ENCODE results near the gene CARMIL3. TPM values are rescaled to one million over a fixed set of nuclear protein-coding genes. Genes with fewer than 3 reads are reported as not detected.

The CARMIL3 gene
- total and polyA plus RNA-seq, 2 of the 8 experiments (the other 6 are each of a cell fraction or from before 2014, with no cell fraction given) = 6.0 to 9.0 TPM

DNA sequence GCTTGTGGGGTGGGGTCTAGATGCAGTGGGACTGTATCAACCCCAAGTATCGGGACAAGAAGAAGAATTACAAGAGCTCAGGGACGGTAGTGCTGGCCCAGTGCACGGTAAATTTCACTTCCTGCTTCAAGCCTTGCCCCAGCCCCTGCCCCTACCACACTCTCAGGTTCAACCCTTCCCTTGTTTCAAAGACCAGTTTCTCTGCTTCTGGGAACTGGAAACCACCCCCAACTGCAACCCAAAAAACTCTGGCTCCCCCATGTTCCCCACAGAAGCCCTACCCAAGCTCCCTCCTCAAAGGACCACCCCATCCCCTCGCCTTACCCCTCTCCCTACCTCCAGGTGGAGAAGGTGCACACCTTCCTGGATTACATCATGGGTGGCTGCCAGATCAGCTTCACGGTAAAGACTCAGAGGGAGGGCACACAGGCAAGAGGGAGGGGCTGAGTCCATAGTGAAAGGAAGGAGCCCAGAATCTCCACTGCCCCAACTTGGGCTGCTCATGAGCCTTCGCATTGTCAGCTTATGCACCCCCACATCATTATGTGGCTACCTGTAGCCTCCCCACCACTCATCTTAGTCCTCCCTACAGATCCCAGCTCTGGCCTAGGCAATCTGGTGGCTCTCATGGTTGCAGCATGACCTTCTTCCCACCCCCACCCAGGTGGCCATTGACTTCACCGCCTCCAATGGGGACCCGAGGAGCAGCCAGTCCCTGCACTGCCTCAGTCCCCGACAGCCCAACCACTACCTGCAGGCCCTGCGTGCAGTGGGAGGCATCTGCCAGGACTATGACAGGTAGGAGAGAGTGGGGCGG, 23.9 kb downstream of the CARMIL3 start:
- Histone ChIP-seq H3K9ac (replicated peaks in 1 of 4; ENCODE audit: extremely low read depth in 1 of 4, low read depth in 3 of 4, low read length in 3 of 4) (no peak overlapping the region), H3K4me2 (ENCODE audit: insufficient read depth in 1 of 2, low read depth in 2 of 2, low read length in 2 of 2) (no peak overlapping the region), H3K36me3 (ENCODE audit: control insufficient read depth in 2 of 4, insufficient read depth in 4 of 4, low read length in 3 of 4) (no peaks in the 10 kb centered on the region), H3K4me1 (replicated peaks in 1 of 4; ENCODE audit: control insufficient read depth in 3 of 4, insufficient read depth in 4 of 4, low read length in 3 of 4) (peaks cover 0 to 11% (median 7%) of the 10 kb centered on the region in 4 experiments; a peak in 6 of 7 replicates), H3K79me2 (ENCODE audit: control insufficient read depth in 1 of 2, insufficient read depth in 2 of 2, low read length in 2 of 2) (no peaks in the 10 kb centered on the region), H3K27me3 (replicated peaks in 1 of 4; ENCODE audit: control insufficient read depth in 3 of 4, extremely low read depth in 1 of 4, insufficient read depth in 3 of 4, low read length in 3 of 4) (no peaks in the 10 kb centered on the region), H2BK120ac (replicated peaks; ENCODE audit: low read depth, low read length) (no peak overlapping the region), H2BK20ac (ENCODE audit: low read length) (0 out of 2 replicates have a peak overlapping the region, but pooled peaks have one; percentile 61), H3K9me3 (ENCODE audit: insufficient read depth in 2 of 2, low read depth in 1 of 2, low read length in 1 of 2) (no peaks in the 10 kb centered on the region), H3K4ac (replicated peaks; ENCODE audit: insufficient read length, low read depth, low read length) (no peak overlapping the region), H3K27ac (ENCODE audit: low read depth, low read length) (no peak overlapping the region), H3K79me1 (ENCODE audit: low read depth, low read length) (no peaks in the 10 kb centered on the region), H4K5ac (ENCODE audit: insufficient read length, low read depth, low read length) (no peak overlapping the region), H4K91ac (replicated peaks; ENCODE audit: insufficient read length, low read length) (no peak overlapping the region), H2BK12ac (ENCODE audit: low read depth, low read length) (no peak overlapping the region), H3K23ac (ENCODE audit: insufficient read length) (no peak overlapping the region), H3K18ac (ENCODE audit: extremely low read depth, low read length) (no peak overlapping the region), H2AK5ac (ENCODE audit: low read depth, low read length) (0 out of 2 replicates have a peak overlapping the region, but pooled peaks have one; percentile 65), H4K20me1 (replicated peaks in 1 of 2; ENCODE audit: control insufficient read depth in 1 of 2, insufficient read depth in 2 of 2, low read length in 2 of 2) (no peaks in the 10 kb centered on the region), H2AFZ (ENCODE audit: low read length) (no peak overlapping the region), H4K8ac (ENCODE audit: extremely low read depth, insufficient read depth, low read length) (peak overlapping the region; percentile 31; the same call in 1 of the 2 replicates), H3K14ac (ENCODE audit: insufficient read length) (no peak overlapping the region), H3K4me3 (ENCODE audit: extremely low read depth in 1 of 4, insufficient read depth in 2 of 4, low read depth in 3 of 4, low read length in 4 of 4) (no peak overlapping the region), H2BK15ac (ENCODE audit: low read length) (0 out of 2 replicates have a peak overlapping the region, but pooled peaks have one; percentile 16), H3K23me2 (ENCODE audit: low read depth, low read length) (0 out of 2 replicates have a peak, but pooled peaks cover under 1% of the 10 kb centered on the region), H2BK5ac (ENCODE audit: low read depth, low read length) (no peak overlapping the region), H3K56ac (replicated peaks; ENCODE audit: insufficient read length, low read depth, low read length) (no peak overlapping the region)
- ChIA-PET POLR2A (ENCODE audit: partially characterized antibody) (interaction anchor here (0.9 to 27.2 kb wide), 4 partner anchors 9 to 38 kb away, joined by 3 to 626 read pairs (median 3); partner anchors contain the start of gene PCK2), CTCF (ENCODE audit: partially characterized antibody) (interaction anchor here (1.0 to 23.8 kb wide), 8 partner anchors 9 to 61 kb away, joined by 3 to 316 read pairs (median 5); partner anchors contain the start of gene PCK2)
- FAIRE-seq = no peak
- DNase-seq (ENCODE audit: low read depth in 1 of 2, low spot score in 2 of 2) = no peak
- WGBS, 2 experiments (ENCODE audit: extremely low coverage in 1 of 2, insufficient coverage in 1 of 2, insufficient read length in 1 of 2, insufficient replicate concordance in 2 of 2, low coverage in 1 of 2, low lambda C conversion rate in 2 of 2, missing lambda C conversion rate in 1 of 2) = 84% methylated on average over 11 of the region's 11 CpGs; no CpG with 5 or more reads in 1 of the 2 experiments
- no peak for TF ChIP-seq SAP30 (IDR thresholded peaks at IDR 0.05; ENCODE audit: insufficient read depth, insufficient replicate concordance, low read length)
- no peak for TF ChIP-seq CTCF (IDR thresholded peaks at IDR 0.05; ENCODE audit: control extremely low read depth in 1 of 3, insufficient read depth in 1 of 3, low read depth in 1 of 3, low read length in 3 of 3)
- TF ChIP-seq CHD2 (IDR thresholded peaks at IDR 0.05; ENCODE audit: low read length) = no peak
- TF ChIP-seq NANOG (IDR thresholded peaks at IDR 0.05; ENCODE audit: insufficient read depth, low read depth, low read length, poor library complexity, severe bottlenecking) = no peak
- no peak for TF ChIP-seq KDM4A (IDR thresholded peaks at IDR 0.05; ENCODE audit: low read depth, low read length, severe bottlenecking)
- no peak for TF ChIP-seq SIRT6 (IDR thresholded peaks at IDR 0.05; ENCODE audit: low read length)
- TF ChIP-seq YY1 (IDR thresholded peaks at IDR 0.05; ENCODE audit: low read depth, low read length) = no peak
- TF ChIP-seq NRF1 (IDR thresholded peaks at IDR 0.05; ENCODE audit: low read depth, low read length) = no peak
- no peak for TF ChIP-seq KDM5A (IDR thresholded peaks at IDR 0.05; ENCODE audit: low read length)

Measured in H1 (cell line).